Left kidney (tissue), 8 donors: ENCODE results near the gene DDO. TPM values are rescaled to one million over a fixed set of nuclear protein-coding genes. Genes with fewer than 3 reads are reported as not detected.
"Not testable (repeated sequence)": the region's sequence is repeated elsewhere in the genome, so short reads cannot be mapped to it uniquely, and the experiment has no call there.

Experiments
- DNase-seq: peaks from one replicate; pipeline ENCODE4 v3.0.0-alpha.2; 2013
- long read RNA-seq, 8 donors: transcript quantifications; one replicate each; lab custom pipeline, GENCODE V29; 2026
- polyA plus RNA-seq: library from polyadenylated mRNA; unstranded; fragments of 120-200 nt; gene quantifications from one replicate; pipeline ENCODE4 v1.2.1, GENCODE V29; 2013; ENCODE audit not compliant: insufficient read length

The DDO gene, protein sequence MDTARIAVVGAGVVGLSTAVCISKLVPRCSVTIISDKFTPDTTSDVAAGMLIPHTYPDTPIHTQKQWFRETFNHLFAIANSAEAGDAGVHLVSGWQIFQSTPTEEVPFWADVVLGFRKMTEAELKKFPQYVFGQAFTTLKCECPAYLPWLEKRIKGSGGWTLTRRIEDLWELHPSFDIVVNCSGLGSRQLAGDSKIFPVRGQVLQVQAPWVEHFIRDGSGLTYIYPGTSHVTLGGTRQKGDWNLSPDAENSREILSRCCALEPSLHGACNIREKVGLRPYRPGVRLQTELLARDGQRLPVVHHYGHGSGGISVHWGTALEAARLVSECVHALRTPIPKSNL
- polyA plus RNA-seq = 0.60 TPM
- long read RNA-seq, donor 1 = 0 reads
- long read RNA-seq, donor 2 = 0 reads
- long read RNA-seq, donor 3 = 0 reads
- long read RNA-seq, donor 4 = 0 reads
- long read RNA-seq, donor 5, partial matches to known transcripts = 0 of 1 reads
- long read RNA-seq, donor 5, other reads (novel, unspliced or antisense) = 0 of 1 reads
- long read RNA-seq, donor 6 = 0 reads
- long read RNA-seq, donor 7, partial matches to known transcripts = 0 of 1 reads
- long read RNA-seq, donor 7, other reads (novel, unspliced or antisense) = 0 of 1 reads
- long read RNA-seq, donor 8, partial matches to known transcripts = 0 of 2 reads
- long read RNA-seq, donor 8, other reads (novel, unspliced or antisense) = 0 of 2 reads

DNA sequence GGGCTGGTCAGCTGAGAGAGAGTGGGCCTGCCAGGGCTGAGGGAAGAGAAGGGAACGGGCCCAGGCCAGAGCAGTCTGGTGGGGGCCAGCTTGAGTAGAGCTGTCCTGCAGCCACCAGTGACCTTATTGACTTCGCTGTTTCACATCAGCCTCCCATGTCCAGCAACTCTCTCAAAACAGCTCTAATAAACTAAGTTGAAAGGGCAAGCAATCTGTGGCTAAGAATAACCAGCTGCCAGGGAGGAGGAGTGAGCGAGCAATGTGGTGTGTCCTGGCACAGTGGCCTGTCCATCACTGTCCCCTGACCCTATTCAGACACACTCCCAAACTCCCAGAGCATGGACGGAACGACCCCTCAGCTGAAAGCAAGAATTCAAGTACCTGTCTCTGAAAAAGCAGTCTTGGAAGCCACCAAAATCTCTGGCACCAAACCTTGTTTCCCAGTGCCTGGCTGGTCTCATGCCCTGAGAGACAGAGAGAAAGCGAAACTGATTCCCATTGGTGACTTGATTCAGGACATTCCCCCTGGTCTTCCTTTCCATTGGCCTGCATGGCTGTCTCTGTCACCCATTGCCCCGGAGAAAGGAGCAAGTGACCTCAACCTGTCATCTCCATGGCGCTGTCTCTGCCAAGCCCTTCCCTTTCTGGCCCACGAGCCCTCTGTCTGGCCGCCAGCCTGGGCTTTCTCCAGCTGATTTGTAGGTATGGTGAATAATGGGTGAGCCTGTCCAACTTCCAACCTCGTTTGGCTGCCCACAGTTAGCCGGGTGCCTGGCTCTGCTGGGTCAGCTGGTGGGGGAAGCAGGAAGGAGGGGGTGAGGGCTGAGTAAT is at the start of gene DDO:
TSS of gene DDO (minus strand) at position 490 of the 831 bp plus-strand sequence. CDS start 2,113 bp downstream, outside the sequence.
- no peak for DNase-seq

GRCh38 chr6:110462884-110463481 is 47.6 kb upstream of the DDO start:
- DNase-seq = no peak

DNA sequence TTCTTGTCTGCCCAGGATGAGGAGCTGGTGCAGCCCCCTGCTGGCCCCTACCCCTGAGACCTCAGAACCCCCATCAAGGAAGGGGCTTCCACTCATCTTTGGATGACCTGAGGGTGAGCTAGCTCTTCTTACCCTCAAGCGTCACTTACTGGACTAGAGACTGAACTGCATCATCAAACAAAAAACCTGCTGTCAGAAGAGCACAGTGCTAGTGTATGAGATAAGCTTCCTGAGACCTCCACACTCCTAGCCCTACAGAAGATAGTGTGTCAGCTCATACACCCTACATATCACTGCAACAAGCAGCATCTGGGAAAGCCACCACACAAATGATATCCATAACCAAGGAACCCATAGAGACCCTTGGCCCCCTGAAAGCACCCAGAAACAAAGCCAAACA is 46.0 kb upstream of the DDO start:
- DNase-seq = no peak

DNA sequence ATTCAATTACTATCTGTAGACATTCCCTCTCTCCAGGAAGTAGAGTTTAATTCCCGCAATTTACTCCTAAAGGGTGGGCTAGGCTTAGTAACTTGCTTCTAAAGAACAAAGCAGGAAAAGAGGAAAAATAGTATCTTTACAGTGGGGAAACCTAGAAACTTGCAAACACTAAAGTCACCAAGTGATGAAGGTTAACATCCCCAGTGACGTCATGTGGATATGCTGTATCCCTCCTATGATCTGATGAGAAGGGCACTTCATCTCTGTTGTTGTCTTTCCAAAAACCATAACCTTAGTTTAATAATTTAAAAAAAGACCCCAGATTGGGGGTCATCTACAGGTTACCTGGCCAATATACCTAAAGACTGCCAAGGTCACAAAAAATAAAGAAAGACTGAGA is 43.8 kb upstream of the DDO start:
- DNase-seq = no peak

GRCh38 chr6:110458476-110458875 is 43.1 kb upstream of the DDO start:
- DNase-seq = no peak

DNA sequence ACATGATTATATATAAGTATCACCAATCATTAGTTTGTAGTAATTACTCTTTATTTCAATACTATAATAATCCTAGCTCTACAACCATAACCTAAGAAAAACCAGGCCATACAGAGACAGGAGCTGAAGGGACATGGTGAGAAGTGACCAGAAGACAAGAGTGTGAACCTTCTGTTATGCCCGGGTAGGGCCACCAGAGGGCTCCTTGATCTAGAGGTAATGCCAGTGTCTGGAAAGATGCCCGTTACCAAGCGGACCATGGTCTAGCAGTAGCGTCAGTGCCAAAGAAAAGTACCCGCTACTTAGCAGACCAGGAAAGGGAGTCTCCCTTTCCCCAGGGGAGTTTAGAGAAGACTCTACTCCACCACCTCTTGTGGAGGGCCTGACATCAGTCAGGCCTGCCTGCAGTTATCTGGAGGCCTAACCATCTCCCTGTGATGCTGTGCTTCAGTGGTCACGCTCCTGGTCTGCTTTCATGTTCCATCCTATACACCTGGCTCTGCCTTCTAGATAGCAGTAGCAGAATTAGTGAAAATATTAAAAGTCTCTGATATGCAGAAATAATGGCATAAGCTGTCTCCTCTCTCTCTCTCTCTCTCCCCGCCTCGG is 42.3 kb upstream of the DDO start:
- DNase-seq = not testable (repeated sequence)

DNA sequence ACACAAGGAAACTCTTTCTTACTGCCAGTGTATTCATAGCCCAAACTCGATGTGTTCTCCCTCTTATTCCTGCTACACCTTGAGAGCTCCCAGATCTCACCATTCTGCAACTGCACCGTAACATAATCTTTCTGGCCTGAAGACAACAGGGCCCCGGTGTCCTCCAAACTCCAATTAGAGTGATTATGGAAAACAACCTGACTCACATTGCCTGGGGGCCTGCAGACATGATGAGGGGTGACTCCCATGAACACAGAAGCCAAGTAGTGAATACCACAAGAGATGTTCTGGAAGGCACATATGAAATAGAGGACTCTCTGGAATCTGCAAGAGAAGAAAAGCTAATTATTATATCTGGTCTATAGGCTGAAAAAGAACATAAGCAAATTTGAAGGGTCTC is 41.3 kb upstream of the DDO start:
- DNase-seq = no peak

DNA sequence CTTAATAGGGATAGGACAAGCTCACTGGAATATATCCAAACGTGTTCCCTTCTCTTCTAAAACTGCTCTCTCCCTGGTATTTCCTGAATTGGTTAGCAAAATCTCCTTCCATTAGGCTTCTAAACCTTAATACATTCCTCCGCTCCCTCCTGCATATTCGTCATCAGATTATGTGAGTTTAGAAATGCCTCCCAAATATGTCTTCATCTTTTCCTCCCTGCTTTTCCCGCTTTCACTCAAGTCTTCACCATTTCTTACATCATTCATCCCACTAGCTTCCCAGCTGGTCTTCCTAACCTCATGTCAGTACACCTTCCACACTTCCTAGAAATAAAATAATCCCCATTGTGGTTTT is 34.1 kb upstream of the DDO start:
- DNase-seq = no peak

DNA sequence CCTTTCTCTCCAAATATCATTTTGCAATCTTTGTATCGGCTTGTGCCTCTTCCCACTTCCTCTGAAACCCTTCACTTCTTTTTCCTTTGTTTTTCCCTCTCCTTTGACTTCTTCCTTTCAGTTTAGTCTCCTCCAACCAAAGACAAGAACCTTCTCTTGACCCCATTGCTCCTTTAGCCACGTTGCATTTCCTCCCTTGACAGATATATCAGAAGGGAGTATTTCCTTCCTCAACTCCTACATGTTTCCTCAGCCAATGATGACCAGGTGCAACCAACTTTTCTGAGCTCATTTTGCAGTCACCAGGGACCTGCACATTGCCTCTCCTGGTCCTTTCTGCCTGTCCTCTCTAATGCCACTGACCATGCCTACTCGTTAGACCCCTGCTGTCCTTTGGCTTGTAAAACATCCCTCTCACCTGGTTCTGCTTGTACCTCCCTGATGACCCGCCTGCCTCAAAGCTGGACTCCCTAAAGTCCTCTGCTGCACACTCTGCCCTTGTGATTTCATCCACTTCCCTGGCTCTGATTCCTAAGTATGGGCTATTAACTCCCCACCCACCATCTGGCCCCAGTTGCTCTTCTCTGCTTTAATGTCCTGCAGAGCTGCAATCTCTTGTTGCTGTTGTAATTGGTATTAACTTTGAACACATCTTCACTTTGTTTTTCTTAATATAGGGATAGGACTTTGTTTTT is 33.6 kb upstream of the DDO start:
- DNase-seq = no peak

- no peak for DNase-seq
These were observed 32.4 kb upstream of the DDO start for GRCh38 chr6:110447761-110448160.

GRCh38 chr6:110446405-110446804 is 31.0 kb upstream of the DDO start:
- DNase-seq = no peak

GRCh38 chr6:110440026-110440425 is 24.7 kb upstream of the DDO start:
- DNase-seq = no peak

- no peak for DNase-seq
These were observed 24.0 kb upstream of the DDO start for GRCh38 chr6:110439356-110439755.

DNA sequence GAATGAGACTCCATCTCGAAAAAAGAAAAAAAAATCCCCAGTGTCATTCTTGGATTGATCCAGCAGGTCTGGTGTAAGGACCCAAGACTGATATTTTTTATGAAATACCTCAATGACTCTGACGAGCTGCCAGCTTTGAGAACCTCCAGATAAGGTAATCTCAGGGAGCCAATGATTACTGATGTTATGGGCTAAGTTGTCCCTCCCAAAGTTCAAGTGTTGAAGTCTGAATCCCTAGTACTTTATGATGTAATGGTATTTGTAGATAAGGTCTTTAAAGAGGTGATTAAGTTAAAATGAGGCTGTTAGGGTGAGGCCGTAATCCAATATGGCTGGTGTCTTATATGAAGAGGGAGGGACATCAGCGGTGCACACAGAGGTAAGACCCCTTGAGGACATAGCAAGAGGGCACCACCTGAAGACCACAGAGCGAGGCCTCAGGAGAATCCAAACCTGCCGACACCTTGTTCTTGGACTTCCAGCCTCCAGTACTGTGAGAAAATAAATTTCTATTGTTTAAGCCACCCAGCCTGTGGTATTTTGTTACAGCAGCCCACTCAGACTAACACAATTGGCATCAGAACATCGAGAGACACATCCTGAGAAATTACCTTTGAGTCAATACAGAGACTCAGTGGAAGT is 19.7 kb upstream of the DDO start:
- no peak for DNase-seq

GRCh38 chr6:110432285-110432900 is 17.0 kb upstream of the DDO start:
- DNase-seq = no peak

DNA sequence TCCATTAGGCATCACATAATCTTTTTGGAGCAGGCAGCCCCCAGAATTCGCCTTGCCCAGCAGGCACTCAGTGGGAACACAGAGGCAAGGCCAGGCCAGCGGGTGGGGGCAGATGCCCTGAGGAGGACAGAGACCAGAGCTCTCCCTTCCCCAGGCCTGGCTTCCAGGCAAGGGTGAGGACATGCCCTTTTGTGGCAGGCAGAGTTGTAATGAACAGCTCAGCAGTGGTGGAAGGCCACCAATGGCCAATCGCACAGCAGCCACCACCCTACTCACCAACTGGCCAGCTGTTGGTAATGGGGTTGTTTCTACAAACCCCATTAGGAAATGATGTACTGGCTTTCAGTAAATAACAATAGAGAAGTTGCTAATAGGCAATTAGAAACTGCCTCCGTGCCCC is 15.4 kb upstream of the DDO start:
- DNase-seq = no peak

- no peak for DNase-seq
These were observed 14.9 kb upstream of the DDO start for GRCh38 chr6:110430236-110430635.

DNA sequence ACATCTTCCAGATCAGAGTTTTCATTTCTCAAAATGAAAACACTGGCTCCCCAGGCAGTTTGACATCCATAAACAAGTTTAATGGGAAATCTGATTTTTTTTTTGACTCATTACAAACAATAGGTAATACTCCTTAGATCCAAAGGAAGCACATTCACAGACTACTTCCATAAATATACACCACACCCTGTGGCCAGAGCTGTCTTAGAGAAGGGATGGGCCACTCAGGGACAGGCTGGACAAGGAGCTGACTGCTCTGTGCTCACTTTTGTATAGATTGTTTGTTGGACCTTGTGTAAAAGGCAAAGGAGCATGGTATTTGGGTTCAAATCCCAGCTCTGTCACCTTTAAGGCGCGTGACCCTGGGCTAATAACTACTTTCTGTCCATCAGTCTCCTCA is 12.8 kb upstream of the DDO start:
- no peak for DNase-seq

DNA sequence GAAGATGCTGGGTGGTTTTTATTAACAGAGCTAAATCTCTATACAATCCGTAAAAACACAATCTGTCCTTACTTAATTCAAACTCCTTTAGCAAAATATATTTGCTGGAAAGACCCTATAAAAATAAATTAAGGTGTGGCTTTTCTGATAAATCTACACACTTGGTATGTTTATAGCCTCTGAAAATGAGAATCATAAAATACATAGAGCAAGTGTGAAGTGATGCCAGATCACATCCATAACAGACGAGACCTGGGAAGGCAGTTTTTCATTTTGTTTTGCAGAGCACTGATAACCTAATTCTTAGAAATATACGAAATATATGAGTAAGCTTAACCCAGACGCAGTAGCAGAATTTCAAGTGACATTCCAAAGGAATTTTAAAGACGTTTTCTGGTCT is 10.4 kb upstream of the DDO start:
- no peak for DNase-seq

- no peak for DNase-seq
These were observed 7.1 kb upstream of the DDO start for GRCh38 chr6:110422444-110422822.
